Gastroesophageal sphincter (tissue), 4 donors: Measurements from ENCODE around the gene WRAP53. TPM values are rescaled to one million over a fixed set of nuclear protein-coding genes. Genes with fewer than 3 reads are reported as not detected.

Source experiments
- ATAC-seq: fragments of 150-250 bp; one replicate; pipeline ENCODE4 v1.9.1; 2016; ENCODE audit warnings: mild to moderate bottlenecking, moderate library complexity
- H3K27ac ChIP-seq, 4 donors: fragments of 200-600 bp; sonication (generic) in 3 of 4; 1 replicate in 3 of 4; 2 replicates in 1 of 4; pipeline ENCODE4 v1.5.1; 2016 to 2019
- H3K27me3 ChIP-seq: fragments of 200-600 bp; sonication (generic); one replicate; pipeline ENCODE4 v1.5.1; 2019
- H3K36me3 ChIP-seq, 2 donors: fragments of 200-600 bp; sonication (generic); one replicate each; pipeline ENCODE4 v1.5.1; 2019; ENCODE audit warnings: control low read depth in 1 of 2
- H3K4me1 ChIP-seq, 3 donors: fragments of 200-600 bp; sonication (generic); 1 replicate in 2 of 3; 2 replicates in 1 of 3; pipeline ENCODE4 v1.5.1; 2016 to 2019; ENCODE audit warnings: control low read depth in 2 of 3
- H3K4me3 ChIP-seq, 2 donors: fragments of 200-600 bp; sonication (generic); one replicate each; pipeline ENCODE4 v1.5.1; 2019; ENCODE audit warnings: mild to moderate bottlenecking in 1 of 2, moderate library complexity in 1 of 2
- H3K9me3 ChIP-seq, 3 donors: fragments of 200-600 bp; sonication (generic); one replicate each; pipeline ENCODE4 v1.5.1; 2017 to 2019; ENCODE audit warnings: control low read depth in 2 of 3
- CTCF ChIP-seq, 4 experiments: fragments of 200-600 bp in 2 of 4; fragments of 450-650 bp in 2 of 4; sonication (generic) in 1 of 4; IDR thresholded peaks; one replicate each; pipeline ENCODE4 v1.5.1; 2017 to 2019; ENCODE audit warnings: antibody characterized with exemption in 4 of 4, mild to moderate bottlenecking in 2 of 4, moderate library complexity in 2 of 4
- EP300 ChIP-seq: sonication (generic); formaldehyde crosslinking; IDR thresholded peaks from one replicate; pipeline ENCODE4 v1.6.1; 2017; ENCODE audit warnings: antibody characterized with exemption, mild to moderate bottlenecking
- POLR2A ChIP-seq, 2 donors: fragments of 450-650 bp; IDR thresholded peaks; one replicate each; pipeline ENCODE4 v1.6.1; 2017; ENCODE audit warnings: antibody characterized with exemption in 2 of 2, mild to moderate bottlenecking in 2 of 2, moderate library complexity in 1 of 2
- POLR2AphosphoS5 ChIP-seq: sonication (generic); formaldehyde crosslinking; IDR thresholded peaks from one replicate; pipeline ENCODE4 v1.6.1; 2017; ENCODE audit warnings: antibody characterized with exemption
- WGBS, 2 donors: methylation state at CpG; one replicate each; pipeline ENCODE4 v1.1.5; 2018; ENCODE audit warnings: low coverage in 1 of 2; 5-methylcytosine and 5-hydroxymethylcytosine counted together
- total RNA-seq, 4 donors: library from RNA; depleted of rRNA; stranded (reverse); fragments of >200 nt; gene quantifications; one replicate each; pipeline ENCODE4 v1.1.0, GENCODE V29; 2016

The WRAP53 gene
- total RNA-seq, 4 donors from 2014 or later: 2.8 to 4.7 (median 3.9) TPM

GRCh38 chr17:7721612-7722011 is 33.3 kb downstream of the WRAP53 start:
- peaks cover 0 to 16% (median 2%) of the 10 kb centered on the region in 3 donors for H3K4me1 ChIP-seq
- TF ChIP-seq EP300 (no peak), CTCF (IDR thresholded peaks at IDR 0.05) (no peak), POLR2AphosphoS5 (no peak), POLR2A (IDR thresholded peaks at IDR 0.05) (no peak)
- H3K27me3 ChIP-seq: peaks cover 48% of the 10 kb centered on the region
- no peaks in the 10 kb centered on the region for H3K9me3 ChIP-seq
- H3K36me3 ChIP-seq: no peaks in the 10 kb centered on the region
- no peak overlapping the region for H3K4me3 ChIP-seq
- no peak overlapping the region for H3K27ac ChIP-seq
- no peak for ATAC-seq
- WGBS, 2 donors: 73 to 82% methylated on average over 2 of the region's 2 CpGs

- 30 to 60% methylated on average over 3 of the region's 3 CpGs for WGBS, 2 donors
- no peaks in the 10 kb centered on the region for H3K36me3 ChIP-seq
- no peaks in the 10 kb centered on the region for H3K4me1 ChIP-seq
- TF ChIP-seq POLR2AphosphoS5 (no peak), CTCF (IDR thresholded peaks at IDR 0.05) (no peak), EP300 (no peak), POLR2A (IDR thresholded peaks at IDR 0.05) (no peak)
- H3K9me3 ChIP-seq: no peaks in the 10 kb centered on the region
- H3K27ac ChIP-seq: no peak overlapping the region
- no peak overlapping the region for H3K4me3 ChIP-seq
- peaks cover 43% of the 10 kb centered on the region for H3K27me3 ChIP-seq
- no peak for ATAC-seq
These were observed 39.6 kb downstream of the WRAP53 start for GRCh38 chr17:7727886-7728285.

- TF ChIP-seq EP300 (no peak), POLR2A (IDR thresholded peaks at IDR 0.05) (no peak), POLR2AphosphoS5 (no peak), CTCF (IDR thresholded peaks at IDR 0.05) (no peak)
- WGBS, 2 donors: 46 to 57% methylated on average over 1 of the region's 1 CpG
- H3K27ac ChIP-seq: no peak overlapping the region
- H3K9me3 ChIP-seq: no peaks in the 10 kb centered on the region
- H3K4me1 ChIP-seq: no peaks in the 10 kb centered on the region
- peaks cover 26% of the 10 kb centered on the region for H3K27me3 ChIP-seq
- H3K4me3 ChIP-seq: no peak overlapping the region
- ATAC-seq: no peak
- no peaks in the 10 kb centered on the region for H3K36me3 ChIP-seq
These were observed 41.5 kb downstream of the WRAP53 start for GRCh38 chr17:7729816-7730215.

GRCh38 chr17:7732981-7733539 is 44.8 kb downstream of the WRAP53 start:
- H3K36me3 ChIP-seq: no peaks in the 10 kb centered on the region
- no peaks in the 10 kb centered on the region for H3K9me3 ChIP-seq
- H3K27me3 ChIP-seq: peaks cover 15% of the 10 kb centered on the region
- 88 to 90% methylated on average over 7 of the region's 14 CpGs for WGBS, 2 donors
- no peak overlapping the region for H3K27ac ChIP-seq
- TF ChIP-seq EP300: no peak
- no peak for TF ChIP-seq CTCF (IDR thresholded peaks at IDR 0.05)
- no peak for TF ChIP-seq POLR2A (IDR thresholded peaks at IDR 0.05)
- no peak overlapping the region for H3K4me3 ChIP-seq
- no peaks in the 10 kb centered on the region for H3K4me1 ChIP-seq
- ATAC-seq: no peak

- Histone ChIP-seq H3K9me3 (no peaks in the 10 kb centered on the region), H3K4me3 (no peak overlapping the region), H3K27ac (no peak overlapping the region), H3K27me3 (peaks cover 47% of the 10 kb centered on the region), H3K4me1 (no peaks in the 10 kb centered on the region), H3K36me3 (no peaks in the 10 kb centered on the region)
- no peak for TF ChIP-seq POLR2AphosphoS5
- TF ChIP-seq POLR2A (IDR thresholded peaks at IDR 0.05): no peak
- no peak for TF ChIP-seq EP300
- no peak for TF ChIP-seq CTCF (IDR thresholded peaks at IDR 0.05)
- 83 to 86% methylated on average over 3 to 4 of the region's 5 CpGs for WGBS, 2 donors
- no peak for ATAC-seq
These were observed 49.3 kb downstream of the WRAP53 start for GRCh38 chr17:7737601-7738000.
